Stimulated activated effector memory CD8-positive, alpha-beta T cell treated with anti-CD3 and anti-CD28 coated beads, Interleukin-12 subunit alpha, Interleukin-12 subunit beta, amount 100 ng/mL, for 72 hours (primary cell): Measurements from ENCODE around the gene SNX32.
A peak's percentile ranks its signal among the peaks of the same experiment; 100 is the strongest.

Experiments
- ATAC-seq: fragments of 150-1000 bp; cut with Tn5 transposase; 2 replicates; pipeline ENCODE4 v1.10.0; 2021
- DNase-seq, 2 donors: peaks; one replicate each; pipeline ENCODE4 v3.0.0; 2021 to 2022; ENCODE audit warnings: low spot score in 2 of 2
- H3K27ac Mint-ChIP-seq: one replicate; pipeline ENCODE4 v1.8.0; 2022; ENCODE audit warnings: mild to moderate bottlenecking, mixed read lengths
- H3K36me3 Mint-ChIP-seq: one replicate; pipeline ENCODE4 v1.8.0; 2022; ENCODE audit warnings: mild to moderate bottlenecking, mixed read lengths
- H3K4me1 Mint-ChIP-seq: one replicate; pipeline ENCODE4 v1.8.0; 2022; ENCODE audit warnings: mixed read lengths
- H3K4me3 Mint-ChIP-seq: one replicate; pipeline ENCODE4 v1.8.0; 2022; ENCODE audit warnings: mild to moderate bottlenecking, mixed read lengths
- H3K9me3 Mint-ChIP-seq: one replicate; pipeline ENCODE4 v1.8.0; 2022; ENCODE audit warnings: mixed read lengths

The SNX32 gene

DNA sequence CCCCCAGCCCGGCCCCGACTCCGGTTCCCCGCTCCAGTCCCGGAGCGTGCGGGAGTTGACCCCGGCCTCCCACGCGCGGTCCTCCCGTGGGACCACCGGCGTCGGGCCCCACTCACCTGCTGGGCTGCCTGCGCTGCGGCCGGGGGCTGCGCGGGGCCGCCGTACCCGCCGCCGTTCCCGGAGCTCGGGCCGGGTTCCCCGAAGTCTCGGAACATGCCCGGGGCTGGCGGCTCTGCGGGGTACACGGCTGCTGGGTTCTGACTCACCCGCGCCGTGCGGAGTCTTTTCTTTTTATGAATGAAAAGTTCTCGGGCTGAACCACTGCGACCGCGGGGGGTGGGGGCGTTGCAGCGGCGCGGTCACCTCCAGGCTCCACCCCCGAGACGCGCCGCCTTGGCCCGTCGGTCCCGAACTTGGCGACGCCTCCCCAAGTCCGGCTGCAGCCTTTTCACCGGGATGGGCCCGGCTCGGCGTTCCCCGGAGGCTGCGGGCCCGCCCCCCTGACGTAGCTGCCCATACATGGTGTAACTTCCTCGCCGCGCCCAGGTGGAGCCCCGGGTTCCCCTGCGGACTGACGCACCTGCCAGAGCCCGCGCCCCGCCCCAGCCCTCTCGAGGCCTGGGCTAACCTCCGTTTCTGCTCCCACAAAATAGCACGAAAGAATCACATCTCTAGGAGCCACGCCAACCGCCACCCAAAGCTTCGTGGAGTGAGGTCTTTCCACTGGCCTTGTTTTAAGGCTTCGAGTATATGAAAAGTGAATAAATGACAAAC lies 66.5 kb downstream of the SNX32 start, which contains the start of gene FOSL1:
Gene FOSL1 (minus strand): TSS at position 264 of the 774 bp plus-strand sequence. CDS start 49 bp downstream, at position 215.
- H3K27ac Mint-ChIP-seq: peak within 1 kb of the TSS; percentile 92
- no peaks in the 10 kb centered on the region for H3K9me3 Mint-ChIP-seq
- peak; percentile 86 to 97 for DNase-seq
- H3K36me3 Mint-ChIP-seq: peaks cover 61% of the 10 kb centered on the region
- peak within 1 kb of the TSS; percentile 84 for H3K4me3 Mint-ChIP-seq
- peaks cover 49% of the 10 kb centered on the region for H3K4me1 Mint-ChIP-seq
- ATAC-seq: peak; percentile 83

- ATAC-seq (no peak), DNase-seq (no peak)
- Mint-ChIP-seq H3K4me1 (peaks cover 44% of the 10 kb centered on the region), H3K27ac (peak overlapping the region; percentile 92), H3K9me3 (no peaks in the 10 kb centered on the region), H3K36me3 (peaks cover 55% of the 10 kb centered on the region), H3K4me3 (peak overlapping the region; percentile 84)
Observed at GRCh38 chr11:65900899-65901180, 67.1 kb downstream of the SNX32 start.

GRCh38 chr11:65903068-65903481 lies 69.3 kb downstream of the SNX32 start:
- peak overlapping the region; percentile 88 for H3K27ac Mint-ChIP-seq
- H3K36me3 Mint-ChIP-seq: peaks cover 33% of the 10 kb centered on the region
- H3K9me3 Mint-ChIP-seq: no peaks in the 10 kb centered on the region
- ATAC-seq (no peak), DNase-seq (no peak)
- peaks cover 25% of the 10 kb centered on the region for H3K4me1 Mint-ChIP-seq
- no peak overlapping the region for H3K4me3 Mint-ChIP-seq
